Skeletal muscle satellite cell (primary cell): ENCODE measurements around the gene TMTC3.
"Not testable (repeated sequence)": the region's sequence is repeated elsewhere in the genome, so short reads cannot be mapped to it uniquely, and the experiment has no call there.

Source experiments
- H3K27me3 ChIP-seq: 2 replicates; pipeline ENCODE4 v1.7.0; 2013; ENCODE audit warnings: low read length; ENCODE audit not compliant: control insufficient read depth, insufficient read depth
- H3K36me3 ChIP-seq: 2 replicates; pipeline ENCODE4 v1.7.0; 2013; ENCODE audit warnings: mild to moderate bottlenecking, control low read depth, low read length; ENCODE audit not compliant: insufficient read depth
- H3K4me1 ChIP-seq: 2 replicates; pipeline ENCODE4 v1.7.0; 2013; ENCODE audit warnings: low read length; ENCODE audit not compliant: control insufficient read depth, insufficient read depth
- H3K4me2 ChIP-seq: 2 replicates; pipeline ENCODE4 v1.7.0; 2013; ENCODE audit warnings: mild to moderate bottlenecking, low read length
- H3K4me3 ChIP-seq: 2 replicates; pipeline ENCODE4 v1.7.0; 2013; ENCODE audit warnings: low read length
- H3K9ac ChIP-seq: 2 replicates; pipeline ENCODE4 v1.7.0; 2013; ENCODE audit warnings: mild to moderate bottlenecking, low read depth, low read length, moderate library complexity
- H3K9me3 ChIP-seq: replicated peaks from 2 replicates; pipeline ENCODE4 v1.7.0; 2013; ENCODE audit warnings: mild to moderate bottlenecking, control low read depth, low read length

TMTC3 gene

GRCh38 chr12:88194868-88195267, 52.8 kb downstream of the TMTC3 start:
- no peak overlapping the region for H3K4me3 ChIP-seq
- no peaks in the 10 kb centered on the region for H3K9me3 ChIP-seq
- H3K27me3 ChIP-seq: no peaks in the 10 kb centered on the region
- H3K36me3 ChIP-seq: peaks cover 12% of the 10 kb centered on the region
- no peak overlapping the region for H3K4me2 ChIP-seq
- H3K9ac ChIP-seq: no peak overlapping the region
- H3K4me1 ChIP-seq: no peaks in the 10 kb centered on the region

- peaks cover 4% of the 10 kb centered on the region for H3K9me3 ChIP-seq
- H3K4me2 ChIP-seq: no peak overlapping the region
- H3K4me3 ChIP-seq: no peak overlapping the region
- no peaks in the 10 kb centered on the region for H3K27me3 ChIP-seq
- peaks cover 6% of the 10 kb centered on the region for H3K4me1 ChIP-seq
- H3K9ac ChIP-seq: no peak overlapping the region
- peaks cover 8% of the 10 kb centered on the region for H3K36me3 ChIP-seq
Observed at GRCh38 chr12:88200029-88200428, 57.9 kb downstream of the TMTC3 start.

- Histone ChIP-seq H3K4me2 (no peak overlapping the region), H3K4me1 (peaks cover 6% of the 10 kb centered on the region), H3K9ac (no peak overlapping the region), H3K9me3 (peaks cover 4% of the 10 kb centered on the region), H3K36me3 (no peaks in the 10 kb centered on the region), H3K4me3 (no peak overlapping the region), H3K27me3 (no peaks in the 10 kb centered on the region)
Observed at GRCh38 chr12:88202500-88202899, 60.4 kb downstream of the TMTC3 start.

- Histone ChIP-seq H3K4me3 (no peak overlapping the region), H3K9ac (no peak overlapping the region), H3K4me1 (peaks cover 6% of the 10 kb centered on the region), H3K36me3 (no peaks in the 10 kb centered on the region), H3K27me3 (no peaks in the 10 kb centered on the region), H3K4me2 (no peak overlapping the region), H3K9me3 (peaks cover 19% of the 10 kb centered on the region)
Observed at GRCh38 chr12:88206601-88207000, 64.5 kb downstream of the TMTC3 start.

- H3K4me1 ChIP-seq: no peaks in the 10 kb centered on the region
- no peaks in the 10 kb centered on the region for H3K36me3 ChIP-seq
- H3K4me3 ChIP-seq: no peak overlapping the region
- no peak overlapping the region for H3K4me2 ChIP-seq
- H3K27me3 ChIP-seq: no peaks in the 10 kb centered on the region
- no peak overlapping the region for H3K9ac ChIP-seq
- H3K9me3 ChIP-seq: peaks cover 24% of the 10 kb centered on the region
Observed at GRCh38 chr12:88207921-88208620, 66.0 kb downstream of the TMTC3 start.

- H3K4me3 ChIP-seq: no peak overlapping the region
- H3K4me2 ChIP-seq: no peak overlapping the region
- peaks cover 21% of the 10 kb centered on the region for H3K9me3 ChIP-seq
- H3K4me1 ChIP-seq: no peaks in the 10 kb centered on the region
- no peaks in the 10 kb centered on the region for H3K27me3 ChIP-seq
- no peaks in the 10 kb centered on the region for H3K36me3 ChIP-seq
- no peak overlapping the region for H3K9ac ChIP-seq
Observed at GRCh38 chr12:88208661-88209060, 66.6 kb downstream of the TMTC3 start.

GRCh38 chr12:88210311-88210710, 68.2 kb downstream of the TMTC3 start:
- H3K9ac ChIP-seq, H3K4me3 ChIP-seq, H3K27me3 ChIP-seq, H3K4me1 ChIP-seq, H3K4me2 ChIP-seq, H3K36me3 ChIP-seq: not testable (repeated sequence)
- peaks cover 19% of the 10 kb centered on the region for H3K9me3 ChIP-seq

GRCh38 chr12:88218293-88218692, 76.2 kb downstream of the TMTC3 start:
- H3K9me3 ChIP-seq: peaks cover 7% of the 10 kb centered on the region
- no peak overlapping the region for H3K4me2 ChIP-seq
- H3K4me1 ChIP-seq: no peaks in the 10 kb centered on the region
- H3K9ac ChIP-seq: no peak overlapping the region
- no peaks in the 10 kb centered on the region for H3K27me3 ChIP-seq
- no peak overlapping the region for H3K4me3 ChIP-seq
- no peaks in the 10 kb centered on the region for H3K36me3 ChIP-seq

GRCh38 chr12:88219861-88220260, 77.8 kb downstream of the TMTC3 start:
- H3K27me3 ChIP-seq: no peaks in the 10 kb centered on the region
- H3K36me3 ChIP-seq: no peaks in the 10 kb centered on the region
- H3K4me3 ChIP-seq: no peak overlapping the region
- H3K9me3 ChIP-seq: peaks cover 7% of the 10 kb centered on the region
- no peak overlapping the region for H3K9ac ChIP-seq
- H3K4me2 ChIP-seq: no peak overlapping the region
- H3K4me1 ChIP-seq: no peaks in the 10 kb centered on the region

- no peak overlapping the region for H3K4me2 ChIP-seq
Observed at GRCh38 chr12:88223519-88223918, 81.4 kb downstream of the TMTC3 start.

GRCh38 chr12:88225776-88226175, 83.7 kb downstream of the TMTC3 start:
- Histone ChIP-seq H3K4me3 (no peak overlapping the region), H3K4me2 (no peak overlapping the region), H3K27me3 (no peaks in the 10 kb centered on the region)

More at GRCh38 chr12:88223519-88223918, 81.4 kb downstream of the TMTC3 start:
- H3K4me3 ChIP-seq: no peak overlapping the region
- no peaks in the 10 kb centered on the region for H3K4me1 ChIP-seq
- H3K9ac ChIP-seq: no peak overlapping the region
- H3K27me3 ChIP-seq: no peaks in the 10 kb centered on the region
- H3K36me3 ChIP-seq: no peaks in the 10 kb centered on the region
- H3K9me3 ChIP-seq: peaks cover 7% of the 10 kb centered on the region

GRCh38 chr12:88227263-88227662, 85.2 kb downstream of the TMTC3 start:
- Histone ChIP-seq H3K4me2 (no peak overlapping the region), H3K9me3 (no peaks in the 10 kb centered on the region), H3K4me1 (no peaks in the 10 kb centered on the region), H3K36me3 (no peaks in the 10 kb centered on the region), H3K9ac (no peak overlapping the region), H3K4me3 (no peak overlapping the region), H3K27me3 (no peaks in the 10 kb centered on the region)

More at GRCh38 chr12:88225776-88226175, 83.7 kb downstream of the TMTC3 start:
- Histone ChIP-seq H3K36me3 (no peaks in the 10 kb centered on the region), H3K4me1 (no peaks in the 10 kb centered on the region), H3K9me3 (peaks cover 4% of the 10 kb centered on the region), H3K9ac (no peak overlapping the region)
